HG03520 (cell line): ENCODE measurements around the gene MPHOSPH10.
"Not testable (repeated sequence)": the region's sequence is repeated elsewhere in the genome, so short reads cannot be mapped to it uniquely, and the experiment has no call there.

Experiments used
- ATAC-seq: cut with Tn5 transposase; IDR thresholded peaks from one replicate; pipeline ENCODE4 v1.9.1; 2021; ENCODE audit warnings: mild to moderate bottlenecking, moderate library complexity; ENCODE audit not compliant: unreplicated experiment

The MPHOSPH10 gene

GRCh38 chr2:71157124-71157793 lies 26.8 kb downstream of the MPHOSPH10 start:
- ATAC-seq, result no peak

GRCh38 chr2:71166812-71167211 lies 36.4 kb downstream of the MPHOSPH10 start:
- ATAC-seq, result no peak

- no peak for ATAC-seq
Observed at GRCh38 chr2:71173096-71173495, 42.7 kb downstream of the MPHOSPH10 start.

- no peak for ATAC-seq
Observed at GRCh38 chr2:71174207-71174606, 43.8 kb downstream of the MPHOSPH10 start.

- not testable (repeated sequence) for ATAC-seq
Observed at GRCh38 chr2:71178836-71179235, 48.4 kb downstream of the MPHOSPH10 start.

GRCh38 chr2:71181316-71181715 lies 50.9 kb downstream of the MPHOSPH10 start:
- no peak for ATAC-seq

GRCh38 chr2:71183306-71184115 lies 53.1 kb downstream of the MPHOSPH10 start:
- ATAC-seq, result not testable (repeated sequence)

GRCh38 chr2:71186973-71187372 lies 56.5 kb downstream of the MPHOSPH10 start:
- no peak for ATAC-seq

- ATAC-seq, result no peak
Observed at GRCh38 chr2:71187589-71187988, 57.2 kb downstream of the MPHOSPH10 start.

- ATAC-seq, result no peak
Observed at GRCh38 chr2:71190656-71191569, 60.5 kb downstream of the MPHOSPH10 start.

- ATAC-seq, result no peak
Observed at GRCh38 chr2:71191570-71191943, 61.1 kb downstream of the MPHOSPH10 start.
